Gastroesophageal sphincter (tissue), 4 donors: ENCODE results near the gene ARHGEF6. TPM values are rescaled to one million over a fixed set of nuclear protein-coding genes. Genes with fewer than 3 reads are reported as not detected.

ENCODE experiments used
- ATAC-seq: fragments of 150-250 bp; one replicate; pipeline ENCODE4 v1.9.1; 2016; ENCODE audit warnings: mild to moderate bottlenecking, moderate library complexity
- H3K27ac ChIP-seq, 4 donors: fragments of 200-600 bp; sonication (generic) in 3 of 4; 1 replicate in 3 of 4; 2 replicates in 1 of 4; pipeline ENCODE4 v1.5.1; 2016 to 2019
- H3K27me3 ChIP-seq: fragments of 200-600 bp; sonication (generic); one replicate; pipeline ENCODE4 v1.5.1; 2019
- H3K36me3 ChIP-seq, 2 donors: fragments of 200-600 bp; sonication (generic); one replicate each; pipeline ENCODE4 v1.5.1; 2019; ENCODE audit warnings: control low read depth in 1 of 2
- H3K4me1 ChIP-seq, 3 donors: fragments of 200-600 bp; sonication (generic); 1 replicate in 2 of 3; 2 replicates in 1 of 3; pipeline ENCODE4 v1.5.1; 2016 to 2019; ENCODE audit warnings: control low read depth in 2 of 3
- H3K4me3 ChIP-seq, 2 donors: fragments of 200-600 bp; sonication (generic); one replicate each; pipeline ENCODE4 v1.5.1; 2019; ENCODE audit warnings: mild to moderate bottlenecking in 1 of 2, moderate library complexity in 1 of 2
- H3K9me3 ChIP-seq, 3 donors: fragments of 200-600 bp; sonication (generic); one replicate each; pipeline ENCODE4 v1.5.1; 2017 to 2019; ENCODE audit warnings: control low read depth in 2 of 3
- CTCF ChIP-seq, 4 experiments: fragments of 200-600 bp in 2 of 4; fragments of 450-650 bp in 2 of 4; sonication (generic) in 1 of 4; IDR thresholded peaks; one replicate each; pipeline ENCODE4 v1.5.1; 2017 to 2019; ENCODE audit warnings: antibody characterized with exemption in 4 of 4, mild to moderate bottlenecking in 2 of 4, moderate library complexity in 2 of 4
- EP300 ChIP-seq: sonication (generic); formaldehyde crosslinking; IDR thresholded peaks from one replicate; pipeline ENCODE4 v1.6.1; 2017; ENCODE audit warnings: antibody characterized with exemption, mild to moderate bottlenecking
- POLR2A ChIP-seq, 2 donors: fragments of 450-650 bp; IDR thresholded peaks; one replicate each; pipeline ENCODE4 v1.6.1; 2017; ENCODE audit warnings: antibody characterized with exemption in 2 of 2, mild to moderate bottlenecking in 2 of 2, moderate library complexity in 1 of 2
- POLR2AphosphoS5 ChIP-seq: sonication (generic); formaldehyde crosslinking; IDR thresholded peaks from one replicate; pipeline ENCODE4 v1.6.1; 2017; ENCODE audit warnings: antibody characterized with exemption
- WGBS, 2 donors: methylation state at CpG; one replicate each; pipeline ENCODE4 v1.1.5; 2018; ENCODE audit warnings: low coverage in 1 of 2; 5-methylcytosine and 5-hydroxymethylcytosine counted together
- total RNA-seq, 4 donors: library from RNA; depleted of rRNA; stranded (reverse); fragments of >200 nt; gene quantifications; one replicate each; pipeline ENCODE4 v1.1.0, GENCODE V29; 2016

ARHGEF6 gene
- total RNA-seq, 4 donors from 2014 or later: 14.2 to 18.5 (median 16.3) TPM

- H3K36me3 ChIP-seq: no peaks in the 10 kb centered on the region
- H3K27ac ChIP-seq: no peak overlapping the region
- no peak for ATAC-seq
- no peaks in the 10 kb centered on the region for H3K27me3 ChIP-seq
- no peaks in the 10 kb centered on the region for H3K9me3 ChIP-seq
- H3K4me3 ChIP-seq: no peak overlapping the region
- WGBS, 2 donors: 67 to 75% methylated on average over 1 of the region's 1 CpG
- no peaks in the 10 kb centered on the region for H3K4me1 ChIP-seq
- no peak for TF ChIP-seq EP300
- no peak for TF ChIP-seq POLR2AphosphoS5
- no peak for TF ChIP-seq POLR2A (IDR thresholded peaks at IDR 0.05)
- no peak for TF ChIP-seq CTCF (IDR thresholded peaks at IDR 0.05)
Observed at GRCh38 chrX:136626891-136627290, 153.8 kb downstream of the ARHGEF6 start.

GRCh38 chrX:136626237-136626636 lies 154.5 kb downstream of the ARHGEF6 start:
- TF ChIP-seq CTCF (IDR thresholded peaks at IDR 0.05) (no peak), POLR2AphosphoS5 (no peak), POLR2A (IDR thresholded peaks at IDR 0.05) (no peak), EP300 (no peak)
- Histone ChIP-seq H3K9me3 (no peaks in the 10 kb centered on the region), H3K4me3 (no peak overlapping the region), H3K27me3 (no peaks in the 10 kb centered on the region), H3K36me3 (no peaks in the 10 kb centered on the region), H3K4me1 (no peaks in the 10 kb centered on the region), H3K27ac (no peak overlapping the region)
- no peak for ATAC-seq
- 36 to 70% methylated on average over 2 of the region's 2 CpGs for WGBS, 2 donors

GRCh38 chrX:136625246-136625645 lies 155.5 kb downstream of the ARHGEF6 start:
- Histone ChIP-seq H3K9me3 (no peaks in the 10 kb centered on the region), H3K36me3 (no peaks in the 10 kb centered on the region), H3K4me1 (no peaks in the 10 kb centered on the region), H3K27ac (no peak overlapping the region), H3K27me3 (no peaks in the 10 kb centered on the region), H3K4me3 (no peak overlapping the region)
- 72 to 83% methylated on average over 1 to 2 of the region's 2 CpGs for WGBS, 2 donors
- TF ChIP-seq CTCF (IDR thresholded peaks at IDR 0.05) (no peak), POLR2A (IDR thresholded peaks at IDR 0.05) (no peak), POLR2AphosphoS5 (no peak), EP300 (no peak)
- ATAC-seq: no peak

GRCh38 chrX:136623396-136623795 lies 157.3 kb downstream of the ARHGEF6 start:
- 64 to 100% methylated on average over 1 of the region's 1 CpG for WGBS, 2 donors
- Histone ChIP-seq H3K4me3 (no peak overlapping the region), H3K36me3 (no peaks in the 10 kb centered on the region), H3K9me3 (no peaks in the 10 kb centered on the region), H3K4me1 (no peaks in the 10 kb centered on the region), H3K27me3 (no peaks in the 10 kb centered on the region), H3K27ac (no peak overlapping the region)
- ATAC-seq: no peak
- TF ChIP-seq POLR2AphosphoS5 (no peak), EP300 (no peak), POLR2A (IDR thresholded peaks at IDR 0.05) (no peak), CTCF (IDR thresholded peaks at IDR 0.05) (no peak)

GRCh38 chrX:136622568-136622967 lies 158.2 kb downstream of the ARHGEF6 start:
- no peak overlapping the region for H3K27ac ChIP-seq
- no peaks in the 10 kb centered on the region for H3K9me3 ChIP-seq
- no peak overlapping the region for H3K4me3 ChIP-seq
- 94 to 100% methylated on average over 3 to 4 of the region's 4 CpGs for WGBS, 2 donors
- H3K4me1 ChIP-seq: no peaks in the 10 kb centered on the region
- no peaks in the 10 kb centered on the region for H3K36me3 ChIP-seq
- no peaks in the 10 kb centered on the region for H3K27me3 ChIP-seq
- no peak for ATAC-seq
- TF ChIP-seq EP300: no peak
- no peak for TF ChIP-seq CTCF (IDR thresholded peaks at IDR 0.05)
- TF ChIP-seq POLR2AphosphoS5: no peak
